Vagina (tissue), 2 donors: ENCODE results near the gene PLET1. TPM values are rescaled to one million over a fixed set of nuclear protein-coding genes. Genes with fewer than 3 reads are reported as not detected.

Source experiments
- DNase-seq, 2 donors: peaks; one replicate each; pipeline ENCODE4 v3.0.0-alpha.2; 2017; ENCODE audit errors: extremely low spot score in 2 of 2
- H3K27ac ChIP-seq: fragments of 200-600 bp; sonication (generic); one replicate; pipeline ENCODE4 v1.5.1; 2019
- H3K27me3 ChIP-seq: fragments of 200-600 bp; sonication (generic); one replicate; pipeline ENCODE4 v1.5.1; 2019
- H3K36me3 ChIP-seq, 2 donors: fragments of 200-600 bp; sonication (generic); one replicate each; pipeline ENCODE4 v1.5.1; 2017 to 2019
- H3K4me1 ChIP-seq: fragments of 200-600 bp; sonication (generic); one replicate; pipeline ENCODE4 v1.5.1; 2019
- H3K4me3 ChIP-seq, 2 donors: fragments of 200-600 bp; sonication (generic); 1 replicate in 1 of 2; 2 replicates in 1 of 2; pipeline ENCODE4 v1.5.1; 2016 to 2019
- H3K9me3 ChIP-seq: fragments of 200-600 bp; sonication (generic); one replicate; pipeline ENCODE4 v1.5.1; 2019
- CTCF ChIP-seq, 3 experiments: fragments of 450-650 bp in 2 of 3; fragments of 200-600 bp in 1 of 3; sonication (generic) in 1 of 3; IDR thresholded peaks; one replicate each; pipeline ENCODE4 v1.5.1; 2017 to 2019; ENCODE audit warnings: antibody characterized with exemption in 3 of 3, mild to moderate bottlenecking in 2 of 3, moderate library complexity in 2 of 3
- POLR2A ChIP-seq, 2 donors: fragments of 450-650 bp; IDR thresholded peaks; one replicate each; pipeline ENCODE4 v1.6.1; 2017; ENCODE audit warnings: antibody characterized with exemption in 2 of 2, mild to moderate bottlenecking in 2 of 2, moderate library complexity in 2 of 2
- POLR2AphosphoS5 ChIP-seq, 2 donors: sonication (generic); formaldehyde crosslinking; IDR thresholded peaks; one replicate each; pipeline ENCODE4 v1.9.0; 2017; ENCODE audit warnings: antibody characterized with exemption in 2 of 2, mild to moderate bottlenecking in 2 of 2, low read depth in 1 of 2; ENCODE audit not compliant: insufficient read depth in 1 of 2
- intact Hi-C: fragments of 100-400 bp; cut with DNase I; formaldehyde crosslinking; loops from one replicate; pipeline ENCODE4 v1.15.1; 2023
- total RNA-seq: library from RNA; depleted of rRNA; stranded (reverse); fragments of >200 nt; gene quantifications from one replicate; pipeline ENCODE4 v1.2.3, GENCODE V29; 2016

Gene PLET1
- total RNA-seq, 1 donor from 2014 or later, result not detected

- no peak for DNase-seq
- TF ChIP-seq POLR2AphosphoS5 (IDR thresholded peaks at IDR 0.05; ENCODE audit: insufficient read depth in 1 of 2, low read depth in 1 of 2), result no peak
- no peak for TF ChIP-seq POLR2A (IDR thresholded peaks at IDR 0.05)
- TF ChIP-seq CTCF (IDR thresholded peaks at IDR 0.05), result no peak
Observed at GRCh38 chr11:112247201-112247600, 13.5 kb downstream of the PLET1 start.

GRCh38 chr11:112241486-112241885 lies 19.2 kb downstream of the PLET1 start:
- Histone ChIP-seq H3K27ac (peak overlapping the region; percentile 40), H3K4me3 (no peak overlapping the region), H3K9me3 (no peaks in the 10 kb centered on the region), H3K4me1 (peaks cover 4% of the 10 kb centered on the region), H3K27me3 (no peaks in the 10 kb centered on the region), H3K36me3 (peaks cover 0 to 15% of the 10 kb centered on the region in 2 donors)
- intact Hi-C loops, result no loop called here
- no peak for TF ChIP-seq CTCF (IDR thresholded peaks at IDR 0.05)
- TF ChIP-seq POLR2A (IDR thresholded peaks at IDR 0.05), result no peak
- peak in 1 of 2 donors; percentile 26 for TF ChIP-seq POLR2AphosphoS5 (IDR thresholded peaks at IDR 0.05; ENCODE audit: insufficient read depth in 1 of 2, low read depth in 1 of 2)
- peak in 1 of 2 donors; percentile 87 for DNase-seq

More at GRCh38 chr11:112247201-112247600, 13.5 kb downstream of the PLET1 start:
- H3K27ac ChIP-seq, result no peak overlapping the region
- H3K36me3 ChIP-seq, result no peaks in the 10 kb centered on the region
- no peaks in the 10 kb centered on the region for H3K27me3 ChIP-seq
- H3K9me3 ChIP-seq, result no peaks in the 10 kb centered on the region
- H3K4me3 ChIP-seq, result no peak overlapping the region
- intact Hi-C loops, result no loop called here
- no peaks in the 10 kb centered on the region for H3K4me1 ChIP-seq

- no peak overlapping the region for H3K4me3 ChIP-seq
- H3K9me3 ChIP-seq, result no peaks in the 10 kb centered on the region
- intact Hi-C loops, result no loop called here
- H3K36me3 ChIP-seq, result peaks cover 2 to 25% of the 10 kb centered on the region in 2 donors
- TF ChIP-seq POLR2AphosphoS5 (IDR thresholded peaks at IDR 0.05; ENCODE audit: insufficient read depth in 1 of 2, low read depth in 1 of 2) (no peak), POLR2A (IDR thresholded peaks at IDR 0.05) (no peak), CTCF (IDR thresholded peaks at IDR 0.05) (no peak)
- no peak overlapping the region for H3K27ac ChIP-seq
- H3K27me3 ChIP-seq, result no peaks in the 10 kb centered on the region
- peak in 1 of 2 donors; percentile 0 for DNase-seq
- H3K4me1 ChIP-seq, result peaks cover 4% of the 10 kb centered on the region
Observed at GRCh38 chr11:112238041-112238440, 22.6 kb downstream of the PLET1 start.

GRCh38 chr11:112237451-112237850 lies 23.2 kb downstream of the PLET1 start:
- Histone ChIP-seq H3K4me3 (no peak overlapping the region), H3K27me3 (no peaks in the 10 kb centered on the region), H3K9me3 (no peaks in the 10 kb centered on the region), H3K36me3 (peaks cover 2 to 25% of the 10 kb centered on the region in 2 donors), H3K27ac (no peak overlapping the region), H3K4me1 (peaks cover 4% of the 10 kb centered on the region)
- TF ChIP-seq POLR2AphosphoS5 (IDR thresholded peaks at IDR 0.05; ENCODE audit: insufficient read depth in 1 of 2, low read depth in 1 of 2) (no peak), CTCF (IDR thresholded peaks at IDR 0.05) (no peak), POLR2A (IDR thresholded peaks at IDR 0.05) (no peak)
- intact Hi-C loops, result no loop called here
- DNase-seq, result no peak

GRCh38 chr11:112235750-112236390 lies 24.8 kb downstream of the PLET1 start:
- TF ChIP-seq POLR2A (IDR thresholded peaks at IDR 0.05), result no peak
- no peak for TF ChIP-seq CTCF (IDR thresholded peaks at IDR 0.05)
- no peak for TF ChIP-seq POLR2AphosphoS5 (IDR thresholded peaks at IDR 0.05; ENCODE audit: insufficient read depth in 1 of 2, low read depth in 1 of 2)
- no peaks in the 10 kb centered on the region for H3K9me3 ChIP-seq
- intact Hi-C loops, result no loop called here
- H3K36me3 ChIP-seq, result peaks cover 2 to 27% of the 10 kb centered on the region in 2 donors
- H3K4me1 ChIP-seq, result no peaks in the 10 kb centered on the region
- H3K27me3 ChIP-seq, result no peaks in the 10 kb centered on the region
- no peak overlapping the region for H3K27ac ChIP-seq
- no peak overlapping the region for H3K4me3 ChIP-seq
- peak in 1 of 2 donors; percentile 16 for DNase-seq
